ENCODE results near the gene EIF2D. TPM values are rescaled to one million over a fixed set of nuclear protein-coding genes. Genes with fewer than 3 reads are reported as not detected.
A peak's percentile ranks its signal among the peaks of the same experiment; 100 is the strongest.

Gene EIF2D
- total and polyA plus RNA-seq, 2 of the 13 experiments (the other 11 are each of a cell fraction or from before 2014, with no cell fraction given), result 45.1 to 64.9 TPM

DNA sequence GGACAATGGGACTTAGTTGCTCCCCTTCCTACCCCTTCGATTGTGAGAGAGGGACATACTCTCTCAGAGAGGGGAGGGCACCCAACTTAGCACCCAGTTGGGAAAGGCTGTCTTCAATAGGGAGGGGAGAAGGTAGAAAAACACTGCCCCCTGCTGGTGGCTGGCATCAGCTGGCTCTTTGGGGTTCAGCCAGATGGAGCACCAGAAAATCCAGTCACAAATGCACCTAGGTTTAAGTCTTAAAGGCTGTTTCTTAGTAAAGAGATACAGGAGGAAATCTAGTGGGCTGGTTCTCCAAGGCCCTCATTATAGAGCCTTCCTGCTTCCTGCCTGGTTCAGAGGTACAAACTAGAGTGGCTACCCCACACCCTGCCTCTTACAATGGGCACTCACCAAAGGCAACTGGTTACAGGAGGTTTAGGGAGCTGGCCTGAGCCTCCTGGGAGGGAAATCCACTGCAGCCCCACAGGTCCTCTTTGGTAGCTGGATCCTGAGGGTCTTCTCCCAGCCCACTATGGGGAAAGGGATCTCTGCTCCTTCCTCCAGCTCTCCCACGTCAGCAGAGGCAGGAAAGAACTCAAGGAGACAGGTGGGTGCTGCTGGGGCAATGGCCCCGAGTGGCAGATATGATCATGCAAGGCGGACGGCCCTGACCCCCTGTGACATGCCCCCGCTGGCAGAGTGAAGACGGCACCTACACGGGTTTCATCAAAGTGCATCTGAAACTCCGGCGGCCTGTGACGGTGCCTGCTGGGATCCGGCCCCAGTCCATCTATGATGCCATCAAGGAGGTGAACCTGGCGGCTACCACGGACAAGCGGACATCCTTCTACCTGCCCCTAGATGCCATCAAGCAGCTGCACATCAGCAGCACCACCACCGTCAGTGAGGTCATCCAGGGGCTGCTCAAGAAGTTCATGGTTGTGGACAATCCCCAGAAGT, 28.3 kb downstream of the EIF2D start (continued):
- TF ChIP-seq NONO (IDR thresholded peaks at IDR 0.05) (no peak), NONO (CRISPR knock-in tag; conservative IDR thresholded peaks at IDR 0.05) (no peak), SAFB2 (CRISPR knock-in tag; IDR thresholded peaks at IDR 0.05; ENCODE audit: borderline replicate concordance, low read depth) (no peak), FLYWCH1 (CRISPR knock-in tag; IDR thresholded peaks at IDR 0.05) (no peak), ARNT (IDR thresholded peaks at IDR 0.05) (no peak), SKI (IDR thresholded peaks at IDR 0.05; ENCODE audit: partially characterized antibody) (no peak), JUN (CRISPR knock-in tag; IDR thresholded peaks at IDR 0.05) (no peak), ZNF235 (CRISPR knock-in tag; IDR thresholded peaks at IDR 0.05; ENCODE audit: borderline replicate concordance) (no peak), ATF7-NPFF (CRISPR knock-in tag; IDR thresholded peaks at IDR 0.05; ENCODE audit: low read depth) (no peak), ZNF224 (CRISPR knock-in tag; IDR thresholded peaks at IDR 0.05) (no peak), ZNF142 (CRISPR knock-in tag; IDR thresholded peaks at IDR 0.05) (no peak), ZNF75D (CRISPR knock-in tag; IDR thresholded peaks at IDR 0.05; ENCODE audit: borderline replicate concordance) (no peak), ZSCAN31 (CRISPR knock-in tag; IDR thresholded peaks at IDR 0.05; ENCODE audit: low read depth) (no peak), ZEB1 (IDR thresholded peaks at IDR 0.05; ENCODE audit: insufficient replicate concordance, low read depth) (no peak), MATR3 (CRISPR knock-in tag; IDR thresholded peaks at IDR 0.05) (no peak), KAT7 (CRISPR knock-in tag; IDR thresholded peaks at IDR 0.05; ENCODE audit: borderline replicate concordance) (no peak), SRF (IDR thresholded peaks at IDR 0.05; ENCODE audit: low read depth, low read length) (no peak), RORA (CRISPR knock-in tag; IDR thresholded peaks at IDR 0.05) (no peak), RAD21 (CRISPR knock-in tag; IDR thresholded peaks at IDR 0.05) (peak; percentile 71)
- TF ChIP-seq, protein P1, sequence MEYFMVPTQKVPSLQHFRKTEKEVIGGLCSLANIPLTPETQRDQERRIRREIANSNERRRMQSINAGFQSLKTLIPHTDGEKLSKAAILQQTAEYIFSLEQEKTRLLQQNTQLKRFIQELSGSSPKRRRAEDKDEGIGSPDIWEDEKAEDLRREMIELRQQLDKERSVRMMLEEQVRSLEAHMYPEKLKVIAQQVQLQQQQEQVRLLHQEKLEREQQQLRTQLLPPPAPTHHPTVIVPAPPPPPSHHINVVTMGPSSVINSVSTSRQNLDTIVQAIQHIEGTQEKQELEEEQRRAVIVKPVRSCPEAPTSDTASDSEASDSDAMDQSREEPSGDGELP (IDR thresholded peaks at IDR 0.05; ENCODE audit: borderline replicate concordance, low read depth), result peak; percentile 79
- TF ChIP-seq, protein P2, sequence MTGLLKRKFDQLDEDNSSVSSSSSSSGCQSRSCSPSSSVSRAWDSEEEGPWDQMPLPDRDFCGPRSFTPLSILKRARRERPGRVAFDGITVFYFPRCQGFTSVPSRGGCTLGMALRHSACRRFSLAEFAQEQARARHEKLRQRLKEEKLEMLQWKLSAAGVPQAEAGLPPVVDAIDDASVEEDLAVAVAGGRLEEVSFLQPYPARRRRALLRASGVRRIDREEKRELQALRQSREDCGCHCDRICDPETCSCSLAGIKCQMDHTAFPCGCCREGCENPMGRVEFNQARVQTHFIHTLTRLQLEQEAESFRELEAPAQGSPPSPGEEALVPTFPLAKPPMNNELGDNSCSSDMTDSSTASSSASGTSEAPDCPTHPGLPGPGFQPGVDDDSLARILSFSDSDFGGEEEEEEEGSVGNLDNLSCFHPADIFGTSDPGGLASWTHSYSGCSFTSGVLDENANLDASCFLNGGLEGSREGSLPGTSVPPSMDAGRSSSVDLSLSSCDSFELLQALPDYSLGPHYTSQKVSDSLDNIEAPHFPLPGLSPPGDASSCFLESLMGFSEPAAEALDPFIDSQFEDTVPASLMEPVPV (CRISPR knock-in tag; IDR thresholded peaks at IDR 0.05), result no peak
